Erythroblast (primary cell): Measurements from ENCODE around the gene MAGI1.

Experiments used
- GATA1 ChIP-seq: IDR thresholded peaks from 2 replicates; pipeline ENCODE4 v1.6.1; 2011; ENCODE audit warnings: low read depth, mild to moderate bottlenecking, control low read depth, low read length, moderate library complexity
- POLR2A ChIP-seq: IDR thresholded peaks from 2 replicates; pipeline ENCODE4 v1.6.1; 2011; ENCODE audit warnings: mild to moderate bottlenecking, low read length

DNA sequence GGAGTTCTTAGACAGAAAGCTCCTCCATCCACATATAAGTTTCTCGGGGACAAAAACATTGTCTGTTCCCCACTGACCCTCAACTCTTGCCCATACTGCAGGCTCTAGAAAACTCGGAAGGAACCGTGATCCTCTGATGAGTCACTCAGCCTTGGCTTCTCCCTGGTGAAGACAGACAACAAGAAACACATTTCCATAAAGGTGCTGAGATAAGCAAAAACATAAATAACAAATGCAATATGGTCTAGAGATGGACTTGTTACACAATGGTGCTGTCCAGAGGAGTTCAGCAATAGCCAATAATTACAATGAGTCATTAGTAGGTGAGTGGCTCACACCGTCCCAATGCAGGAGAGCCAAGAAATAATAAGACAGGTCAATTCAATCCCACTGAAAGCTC, 43.7 kb downstream of the MAGI1 start:
- TF ChIP-seq POLR2A (no peak), GATA1 (no peak)
